GM18498 (cell line): ENCODE measurements around the gene LRRC26.

Source experiments
- ATAC-seq: cut with Tn5 transposase; IDR thresholded peaks from one replicate; pipeline ENCODE4 v1.9.1; 2021; ENCODE audit warnings: mild to moderate bottlenecking, moderate library complexity; ENCODE audit not compliant: unreplicated experiment

LRRC26 gene

DNA sequence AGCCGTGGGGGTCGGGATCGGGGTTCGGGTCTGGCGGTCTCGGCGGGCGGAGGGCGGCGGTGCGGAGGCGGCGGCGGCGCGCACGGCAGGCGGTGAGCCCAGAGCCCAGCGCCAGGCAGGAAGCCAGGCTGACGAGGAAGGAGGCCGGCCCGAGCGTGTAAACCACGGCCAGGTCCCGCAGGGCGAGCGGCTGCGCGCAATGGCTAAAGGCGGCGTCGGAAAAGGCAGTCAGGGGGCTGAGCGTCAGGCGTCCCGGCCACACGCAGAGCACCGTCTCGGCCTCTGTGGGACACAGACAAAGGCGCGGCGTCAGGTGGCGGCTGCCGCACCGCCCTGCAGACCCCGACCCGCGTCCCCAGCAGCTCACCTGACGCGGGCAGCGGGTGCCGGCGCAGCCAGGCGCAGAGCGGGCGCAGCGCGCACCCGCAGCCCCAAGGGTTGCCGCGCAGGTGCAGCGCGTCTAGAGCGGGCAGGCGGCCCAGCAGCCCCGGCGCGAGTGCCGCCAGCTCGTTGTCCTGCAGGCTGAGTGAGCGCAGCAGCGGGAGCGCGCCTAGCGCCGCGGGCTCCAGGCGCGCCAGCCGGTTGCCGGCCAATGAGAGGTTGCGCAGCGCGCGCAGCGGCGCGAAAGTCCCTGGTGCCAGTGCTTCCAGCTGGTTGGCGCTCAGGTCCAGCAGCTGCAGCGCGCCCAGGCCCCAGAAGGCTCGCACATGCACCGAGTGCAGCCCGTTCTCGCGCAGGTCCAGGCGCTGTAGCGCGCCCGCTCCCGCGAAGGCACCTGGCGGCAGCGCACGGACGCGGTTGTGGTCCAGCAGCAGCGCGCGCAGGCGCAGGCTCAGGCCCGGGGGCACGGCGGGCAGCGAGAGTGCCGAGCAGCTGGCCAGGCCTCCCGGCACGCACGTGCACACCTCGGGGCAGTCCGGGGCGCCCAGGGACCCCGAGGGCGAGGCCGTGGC lies 671 bp downstream of the LRRC26 start:
- ATAC-seq = no peak

DNA sequence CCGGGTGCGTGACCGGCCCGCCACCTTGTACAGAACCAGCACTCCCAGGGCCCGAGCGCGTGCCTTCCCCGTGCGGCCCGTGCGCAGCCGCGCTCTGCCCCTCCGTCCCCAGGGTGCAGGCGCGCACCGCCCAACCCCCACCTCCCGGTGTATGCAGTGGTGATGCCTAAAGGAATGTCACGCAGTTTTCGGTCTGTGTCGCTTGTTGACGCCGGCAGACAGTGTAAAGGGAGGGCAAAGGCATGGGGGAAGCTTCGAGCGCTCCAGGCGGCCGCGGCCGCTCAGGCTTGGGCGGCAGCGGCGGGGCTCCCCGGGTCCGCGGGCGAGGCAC lies 1.3 kb downstream of the LRRC26 start:
- no peak for ATAC-seq

DNA sequence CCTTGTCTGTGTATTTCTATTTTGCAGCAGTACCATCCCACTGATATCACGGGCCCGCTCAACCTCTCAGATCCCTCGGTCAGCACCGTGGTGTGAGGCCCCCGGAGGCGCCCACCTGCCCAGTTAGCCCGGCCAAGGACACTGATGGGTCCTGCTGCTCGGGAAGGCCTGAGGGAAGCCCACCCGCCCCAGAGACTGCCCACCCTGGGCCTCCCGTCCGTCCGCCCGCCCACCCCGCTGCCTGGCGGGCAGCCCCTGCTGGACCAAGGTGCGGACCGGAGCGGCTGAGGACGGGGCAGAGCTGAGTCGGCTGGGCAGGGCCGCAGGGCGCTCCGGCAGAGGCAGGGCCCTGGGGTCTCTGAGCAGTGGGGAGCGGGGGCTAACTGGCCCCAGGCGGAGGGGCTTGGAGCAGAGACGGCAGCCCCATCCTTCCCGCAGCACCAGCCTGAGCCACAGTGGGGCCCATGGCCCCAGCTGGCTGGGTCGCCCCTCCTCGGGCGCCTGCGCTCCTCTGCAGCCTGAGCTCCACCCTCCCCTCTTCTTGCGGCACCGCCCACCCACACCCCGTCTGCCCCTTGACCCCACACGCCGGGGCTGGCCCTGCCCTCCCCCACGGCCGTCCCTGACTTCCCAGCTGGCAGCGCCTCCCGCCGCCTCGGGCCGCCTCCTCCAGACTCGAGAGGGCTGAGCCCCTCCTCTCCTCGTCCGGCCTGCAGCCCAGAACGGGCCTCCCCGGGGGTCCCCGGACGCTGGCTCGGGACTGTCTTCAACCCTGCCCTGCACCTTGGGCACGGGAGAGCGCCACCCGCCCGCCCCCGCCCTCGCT lies 1.9 kb downstream of the LRRC26 start:
- ATAC-seq = no peak

DNA sequence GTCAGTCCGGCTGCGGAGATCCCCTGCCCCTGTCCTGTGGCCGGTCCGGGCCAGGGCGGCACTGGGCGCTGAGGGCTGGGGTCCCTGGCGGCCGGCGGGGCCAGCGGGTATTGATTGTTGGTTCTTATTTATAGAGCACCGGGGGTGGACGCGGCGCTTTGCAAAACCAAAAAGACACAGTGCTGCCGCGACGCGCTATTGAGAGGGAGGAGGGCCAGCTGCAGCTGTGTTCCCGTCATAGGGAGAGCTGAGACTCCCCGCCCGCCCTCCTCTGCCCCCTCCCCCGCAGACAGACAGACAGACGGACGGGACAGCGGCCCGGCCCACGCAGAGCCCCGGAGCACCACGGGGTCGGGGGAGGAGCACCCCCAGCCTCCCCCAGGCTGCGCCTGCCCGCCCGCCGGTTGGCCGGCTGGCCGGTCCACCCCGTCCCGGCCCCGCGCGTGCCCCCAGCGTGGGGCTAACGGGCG lies 2.5 kb downstream of the LRRC26 start:
- no peak for ATAC-seq

DNA sequence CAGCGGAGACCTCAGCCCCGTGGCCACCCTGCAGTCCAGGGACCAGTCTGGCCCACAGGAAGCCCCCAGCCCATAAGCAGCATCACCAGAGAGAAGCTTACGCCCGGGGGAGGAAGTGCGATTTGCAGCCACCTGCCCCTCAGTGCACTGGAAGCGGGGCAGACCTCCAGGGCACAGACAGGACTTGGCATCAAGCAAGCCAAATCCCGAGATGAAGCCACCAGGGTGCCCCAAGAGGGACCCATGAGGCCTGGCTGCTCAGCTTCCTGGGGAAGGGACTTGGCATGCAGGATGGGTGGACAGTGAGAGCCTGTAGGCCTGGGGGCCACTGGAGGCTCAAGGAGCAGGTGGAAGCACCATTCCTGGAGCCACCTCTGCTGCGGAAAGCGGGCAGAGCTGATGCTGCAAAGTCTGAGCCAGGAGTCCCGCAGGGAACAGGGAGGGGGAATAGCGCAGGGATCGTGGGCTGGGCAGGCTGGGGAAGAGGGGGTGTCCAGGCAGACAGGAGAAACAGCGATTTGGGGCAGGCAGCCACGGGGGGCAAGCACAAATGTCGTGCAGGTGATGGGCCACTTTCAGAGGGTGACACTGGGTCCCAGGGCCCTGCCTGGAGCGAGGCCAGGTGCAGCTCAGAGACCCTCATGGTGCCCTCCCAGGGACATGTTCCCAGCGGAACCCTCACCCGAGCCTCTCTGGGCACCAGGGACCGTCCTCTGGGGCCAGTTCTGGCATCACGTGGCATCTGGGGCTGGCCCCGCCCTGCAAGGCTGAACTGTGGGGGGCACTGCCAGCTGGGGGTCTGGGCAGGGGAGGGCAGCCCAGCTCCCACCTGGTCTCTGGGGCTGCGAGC lies 3.2 kb downstream of the LRRC26 start:
- ATAC-seq = no peak

DNA sequence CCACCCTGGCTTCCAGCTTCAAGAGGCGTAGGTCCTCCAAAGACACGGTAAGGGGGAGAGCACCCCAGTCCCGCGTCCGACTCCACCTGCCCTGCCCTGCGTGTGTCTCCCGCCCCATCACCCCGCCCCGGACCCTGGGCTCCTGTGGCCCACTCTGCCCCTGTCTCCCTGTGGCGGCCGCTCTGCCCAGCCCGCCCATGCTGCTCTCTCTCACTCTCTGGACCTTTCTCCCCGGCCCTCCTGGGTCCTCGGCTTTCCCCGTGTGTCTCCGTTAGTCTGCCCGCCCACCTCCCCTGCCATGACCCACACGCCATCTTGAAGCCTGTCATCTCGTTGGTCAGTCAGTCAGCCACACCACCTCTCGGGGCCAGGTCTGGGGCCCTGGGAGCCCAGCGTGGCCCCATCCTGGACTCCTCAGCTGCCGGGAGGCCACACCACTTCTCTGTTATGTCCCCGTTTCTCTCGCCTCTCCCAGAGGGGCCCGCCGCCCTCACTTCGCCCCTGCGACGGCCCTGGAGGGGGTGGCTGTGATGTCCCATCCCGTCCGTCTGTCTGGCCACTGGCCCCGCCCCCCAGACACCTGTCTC lies 4.5 kb downstream of the LRRC26 start:
- ATAC-seq = no peak

DNA sequence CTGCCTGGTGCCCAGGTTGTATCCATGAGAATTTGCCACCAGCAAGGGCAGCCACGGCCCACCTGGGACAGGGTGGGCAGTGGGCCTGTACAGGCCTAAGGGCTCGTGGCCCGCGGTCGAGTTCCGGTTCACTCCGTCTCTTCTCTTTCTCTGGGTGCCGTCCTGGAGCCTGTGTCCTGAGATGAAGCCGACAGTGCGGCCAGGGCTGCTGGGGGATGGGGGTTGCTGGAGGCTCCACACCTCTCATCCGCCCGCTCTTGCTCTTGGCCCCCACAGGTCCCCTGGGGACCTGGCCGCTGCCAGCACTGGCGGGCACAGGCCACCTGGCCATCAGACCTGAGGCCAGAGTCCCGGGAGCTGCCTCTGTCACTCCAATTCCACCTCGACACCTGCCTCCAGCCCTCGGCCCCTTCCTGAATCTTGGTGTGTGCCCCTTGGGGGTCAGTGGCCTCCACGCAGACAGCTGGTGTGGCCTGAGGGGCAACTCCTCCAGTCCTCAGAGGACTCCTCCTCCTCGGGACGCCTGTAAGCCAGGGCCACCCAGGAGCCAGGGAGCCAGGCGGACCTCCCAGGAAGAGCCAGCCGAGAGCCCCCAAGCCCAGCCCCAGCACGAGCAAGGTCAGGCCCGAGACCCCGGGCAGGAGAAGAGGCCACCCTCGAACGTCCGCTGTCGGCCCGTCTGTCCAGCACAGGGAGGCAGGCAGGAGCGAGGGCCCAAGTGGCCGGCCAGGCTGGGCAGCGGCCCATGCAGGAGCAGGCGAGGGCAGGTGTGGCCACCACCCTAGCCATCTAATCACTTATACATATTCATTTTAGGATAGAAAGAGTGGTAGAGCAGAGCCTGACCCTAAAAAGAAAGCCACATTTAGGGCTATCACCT lies 5.2 kb downstream of the LRRC26 start:
- no peak for ATAC-seq

DNA sequence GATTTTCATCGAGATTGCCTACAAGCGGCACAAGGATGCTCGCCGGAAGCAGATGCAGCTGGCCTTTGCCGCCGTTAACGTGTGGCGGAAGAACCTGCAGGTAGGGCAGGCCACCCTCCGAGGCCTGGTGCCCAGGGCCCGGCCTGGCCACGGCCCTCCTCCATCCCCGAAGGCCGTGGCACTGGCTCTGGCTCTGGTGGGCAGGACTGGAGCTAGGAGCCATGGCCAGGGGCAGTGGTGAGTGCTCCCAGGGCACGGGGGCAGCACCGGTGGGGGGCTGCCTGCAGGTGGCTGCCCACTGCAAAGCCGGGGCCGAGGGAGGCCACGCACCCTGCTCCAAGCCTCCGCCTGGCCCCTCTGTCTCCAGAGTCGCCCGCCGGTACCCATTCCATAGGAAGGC lies 6.0 kb downstream of the LRRC26 start:
- no peak for ATAC-seq

DNA sequence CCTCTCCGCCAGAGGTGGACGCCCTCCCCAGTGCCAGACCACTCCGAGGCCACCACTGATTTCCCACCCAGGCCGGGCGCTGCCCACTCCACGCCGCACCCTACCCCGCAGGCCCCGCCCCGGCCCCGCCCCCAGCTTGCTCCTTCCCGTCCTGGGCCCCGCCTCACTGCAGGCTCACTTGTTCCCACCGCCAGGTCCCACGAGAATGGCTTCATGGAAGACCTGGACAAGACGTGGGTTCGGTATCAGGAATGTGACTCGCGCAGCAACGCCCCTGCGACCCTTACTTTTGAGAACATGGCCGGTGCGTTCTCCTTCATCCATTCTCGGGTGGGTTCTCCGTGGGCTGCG lies 6.5 kb downstream of the LRRC26 start:
- ATAC-seq = no peak

DNA sequence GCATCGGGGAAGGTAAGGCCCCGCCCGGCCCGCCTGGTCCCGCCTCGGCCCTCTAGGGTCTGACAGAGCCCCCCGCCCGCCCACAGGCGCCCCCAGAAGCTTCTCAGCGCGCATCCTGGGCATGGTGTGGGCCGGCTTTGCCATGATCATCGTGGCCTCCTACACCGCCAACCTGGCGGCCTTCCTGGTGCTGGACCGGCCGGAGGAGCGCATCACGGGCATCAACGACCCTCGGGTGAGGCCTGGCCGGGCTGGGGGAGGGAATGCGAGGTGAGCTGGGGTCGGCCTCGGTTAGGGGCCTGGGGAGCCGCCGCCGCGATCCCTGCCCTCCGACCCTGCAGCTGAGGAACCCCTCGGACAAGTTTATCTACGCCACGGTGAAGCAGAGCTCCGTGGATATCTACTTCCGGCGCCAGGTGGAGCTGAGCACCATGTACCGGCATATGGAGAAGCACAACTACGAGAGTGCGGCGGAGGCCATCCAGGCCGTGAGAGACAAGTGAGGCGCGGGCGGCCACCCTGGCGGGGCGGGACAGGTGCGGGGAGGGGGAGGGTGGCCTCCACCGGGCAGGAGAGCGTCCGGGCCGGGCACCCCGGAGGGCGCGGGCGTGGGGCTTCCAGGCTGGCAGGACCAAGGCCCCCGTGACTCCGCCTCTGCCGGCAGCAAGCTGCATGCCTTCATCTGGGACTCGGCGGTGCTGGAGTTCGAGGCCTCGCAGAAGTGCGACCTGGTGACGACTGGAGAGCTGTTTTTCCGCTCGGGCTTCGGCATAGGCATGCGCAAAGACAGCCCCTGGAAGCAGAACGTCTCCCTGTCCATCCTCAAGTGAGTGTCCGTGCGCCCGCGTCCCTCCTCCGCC lies 7.1 kb downstream of the LRRC26 start:
- no peak for ATAC-seq

DNA sequence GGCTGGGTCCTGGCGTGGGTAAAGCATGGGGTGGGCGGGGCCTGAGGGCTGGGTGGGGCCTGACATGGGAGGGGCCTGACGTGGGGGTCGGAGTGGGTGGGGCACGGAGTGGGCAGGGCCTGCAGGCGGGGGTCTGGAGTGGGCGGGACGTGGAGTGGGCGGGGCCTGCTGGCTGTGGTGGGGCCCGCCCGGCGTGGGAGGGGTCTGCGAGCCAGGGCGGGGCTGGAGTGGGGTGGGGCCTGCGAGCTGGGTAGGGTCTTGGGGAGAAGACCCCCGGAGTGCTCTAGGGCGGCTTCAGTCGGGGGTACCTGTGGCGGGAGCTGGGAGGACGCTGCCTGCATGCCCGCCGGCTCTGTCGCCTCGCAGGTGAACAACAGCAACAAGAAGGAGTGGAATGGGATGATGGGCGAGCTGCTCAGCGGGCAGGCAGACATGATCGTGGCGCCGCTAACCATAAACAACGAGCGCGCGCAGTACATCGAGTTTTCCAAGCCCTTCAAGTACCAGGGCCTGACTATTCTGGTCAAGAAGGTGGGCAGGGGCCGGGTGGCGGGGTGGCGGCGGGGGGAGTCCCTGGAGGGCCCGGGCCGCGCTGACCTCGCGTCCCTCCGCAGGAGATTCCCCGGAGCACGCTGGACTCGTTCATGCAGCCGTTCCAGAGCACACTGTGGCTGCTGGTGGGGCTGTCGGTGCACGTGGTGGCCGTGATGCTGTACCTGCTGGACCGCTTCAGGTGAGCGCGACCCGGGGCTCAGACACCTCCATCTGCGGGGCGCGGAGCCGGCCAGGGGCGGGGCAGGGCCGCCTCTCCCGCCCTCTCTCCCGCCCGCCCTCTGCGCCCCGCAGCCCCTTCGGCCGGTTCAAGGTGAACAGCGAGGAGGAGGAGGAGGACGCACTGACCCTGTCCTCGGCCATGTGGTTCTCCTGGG lies 8.0 kb downstream of the LRRC26 start:
- ATAC-seq = no peak

DNA sequence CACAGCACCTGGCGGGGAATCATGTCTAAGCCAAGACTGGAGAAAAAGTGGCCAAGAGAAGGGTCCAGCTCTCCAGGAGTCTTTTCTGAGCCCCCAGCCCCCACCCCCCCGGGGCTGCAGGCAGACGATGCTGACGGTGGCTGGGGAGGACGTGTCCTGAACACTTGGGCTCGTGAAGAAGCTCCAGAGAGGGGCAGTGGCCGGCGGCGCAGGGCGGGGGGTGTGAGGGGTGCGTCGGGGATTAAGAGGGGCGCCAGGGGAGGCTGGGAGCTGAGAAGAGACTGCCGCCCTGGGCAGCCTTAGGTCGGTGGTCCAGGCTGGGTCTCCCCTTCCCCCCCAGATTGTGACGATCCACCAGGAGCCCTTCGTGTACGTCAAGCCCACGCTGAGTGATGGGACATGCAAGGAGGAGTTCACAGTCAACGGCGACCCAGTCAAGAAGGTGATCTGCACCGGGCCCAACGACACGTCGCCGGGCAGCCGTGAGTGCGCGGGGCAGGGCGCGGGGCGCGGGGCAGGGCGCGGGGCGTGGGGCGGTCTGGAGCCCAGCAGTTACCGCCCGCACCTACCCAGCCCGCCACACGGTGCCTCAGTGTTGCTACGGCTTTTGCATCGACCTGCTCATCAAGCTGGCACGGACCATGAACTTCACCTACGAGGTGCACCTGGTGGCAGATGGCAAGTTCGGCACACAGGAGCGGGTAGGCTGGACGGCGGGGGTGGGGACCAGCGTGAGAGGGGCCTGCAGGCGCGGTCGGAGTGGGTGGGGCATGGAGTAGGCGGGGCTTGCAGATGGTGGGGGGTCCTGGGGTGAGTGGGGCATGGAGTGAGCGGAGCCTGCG lies 8.9 kb downstream of the LRRC26 start:
- ATAC-seq = no peak

DNA sequence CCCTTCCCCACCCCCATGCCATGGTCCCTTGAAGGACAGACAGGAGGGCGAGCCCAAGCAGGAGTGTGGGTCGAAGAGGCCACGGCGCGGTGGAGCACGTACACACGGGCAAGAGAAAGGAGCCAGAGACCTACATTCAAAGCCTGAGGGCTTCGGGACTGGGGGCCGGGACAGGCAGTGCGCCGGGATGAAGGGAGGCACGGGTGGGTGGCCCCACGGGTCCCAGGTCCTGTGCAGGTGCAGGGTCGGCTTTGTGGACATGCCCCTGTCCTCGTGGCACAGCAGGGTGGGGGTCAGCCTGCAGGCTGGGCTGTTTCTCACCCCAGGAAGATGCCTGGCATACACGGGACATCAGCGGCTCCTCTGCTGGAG lies 9.8 kb downstream of the LRRC26 start:
- ATAC-seq = no peak

DNA sequence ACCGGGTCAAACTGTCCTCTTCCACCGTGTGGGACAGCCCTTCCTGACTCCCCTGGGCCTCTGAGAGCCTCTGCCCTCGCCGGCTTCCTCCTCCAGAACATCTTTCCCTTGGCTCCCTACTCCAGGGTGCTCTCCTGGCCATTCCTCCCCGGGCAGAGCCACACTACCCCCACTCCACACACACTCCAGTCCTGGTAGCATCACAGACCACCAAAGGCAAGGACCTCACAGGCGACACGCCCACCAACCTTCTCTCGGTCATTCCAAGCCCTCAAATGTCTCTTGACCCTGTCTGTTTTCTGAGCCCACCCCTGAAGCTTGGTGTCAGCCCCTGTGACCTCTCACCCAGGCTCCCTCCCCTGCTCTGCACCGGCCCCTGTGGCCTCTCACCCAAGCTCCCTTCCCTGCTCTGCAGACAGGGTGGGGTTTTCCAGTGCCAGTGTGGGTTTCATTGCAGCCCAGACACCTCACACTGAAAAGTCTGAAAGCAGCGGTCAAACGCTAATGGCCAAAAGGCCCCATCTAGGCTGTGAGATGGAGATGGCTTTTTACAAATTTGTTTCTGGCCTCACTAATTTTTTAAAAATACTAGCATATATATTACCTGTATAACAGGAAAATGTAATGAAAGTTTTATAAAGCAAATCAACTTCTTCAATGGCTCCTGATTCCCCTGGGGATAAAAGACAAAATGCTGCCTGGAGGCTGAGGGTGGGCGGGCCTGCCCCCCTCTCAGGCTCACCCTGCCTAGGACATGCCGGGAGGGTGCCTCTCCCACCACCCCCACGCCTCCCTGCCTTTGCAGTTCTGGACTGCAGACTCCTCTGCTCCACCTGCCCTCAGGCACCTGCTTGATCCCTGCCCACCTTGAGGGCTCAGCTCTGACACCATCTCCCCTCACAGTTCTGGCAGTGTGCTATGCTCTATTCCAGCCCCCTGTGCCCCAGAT lies 10.5 kb downstream of the LRRC26 start:
- ATAC-seq = no peak

DNA sequence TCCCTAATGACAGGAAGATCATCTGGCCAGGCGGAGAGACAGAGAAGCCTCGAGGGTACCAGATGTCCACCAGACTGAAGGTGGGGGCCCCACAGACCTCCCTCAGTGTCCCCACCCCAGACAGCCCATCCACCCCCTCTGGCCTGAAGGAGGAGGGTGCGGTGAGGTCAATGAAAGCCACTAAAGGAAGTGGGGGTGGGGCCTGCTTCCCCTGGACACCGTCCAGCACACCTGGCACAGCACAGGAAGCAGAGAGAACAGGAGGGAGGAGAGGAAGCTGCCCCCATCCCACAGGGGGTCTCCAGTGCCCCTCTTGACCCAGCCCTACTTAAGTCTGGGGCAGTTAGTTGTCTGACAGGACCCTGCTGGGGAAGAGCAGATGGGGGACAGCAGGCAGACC lies 11.2 kb downstream of the LRRC26 start:
- no peak for ATAC-seq
